Measurements from ENCODE around the gene PRPF38A. TPM values are rescaled to one million over a fixed set of nuclear protein-coding genes. Genes with fewer than 3 reads are reported as not detected.

The PRPF38A gene
- total and polyA plus RNA-seq, 4 donors: 5.9 to 10.3 (median 8.6) TPM

- Histone ChIP-seq H3K9ac (ENCODE audit: low read depth in 1 of 2, low read length in 2 of 2) (no peak overlapping the region), H3K27ac (ENCODE audit: low read depth in 1 of 2, low read length in 2 of 2) (no peak overlapping the region), H3K4me3 (ENCODE audit: low read depth in 1 of 3, low read length in 3 of 3) (no peak overlapping the region), H3K27me3 (ENCODE audit: control insufficient read depth in 4 of 4, insufficient read depth in 4 of 4, low read length in 3 of 4) (no peaks in the 10 kb centered on the region), H3K4me1 (ENCODE audit: control insufficient read depth in 4 of 4, insufficient read depth in 4 of 4, low read length in 3 of 4) (no peaks in the 10 kb centered on the region), H3K9me3 (ENCODE audit: control insufficient read depth in 4 of 4, low read length in 3 of 4) (no peaks in the 10 kb centered on the region), H3K36me3 (ENCODE audit: control insufficient read depth in 4 of 4, insufficient read depth in 3 of 4, low read depth in 1 of 4, low read length in 3 of 4) (peaks cover 5 to 35% (median 17%) of the 10 kb centered on the region in 4 donors)
- TF ChIP-seq JUND (IDR thresholded peaks at IDR 0.05) (no peak), RAD21 (IDR thresholded peaks at IDR 0.05) (no peak), YY1 (IDR thresholded peaks at IDR 0.05) (no peak), GABPA (IDR thresholded peaks at IDR 0.05 in 1 of 2, conservative IDR thresholded peaks at IDR 0.05 in 1 of 2) (no peak), HNF4G (IDR thresholded peaks at IDR 0.05) (no peak), EGR1 (IDR thresholded peaks at IDR 0.05; ENCODE audit: low read depth in 2 of 2) (no peak), ATF3 (IDR thresholded peaks at IDR 0.05) (no peak), NR2F2 (IDR thresholded peaks at IDR 0.05) (no peak), FOXA2 (IDR thresholded peaks at IDR 0.05) (no peak), CTCF (IDR thresholded peaks at IDR 0.05; ENCODE audit: low read depth, low read length, missing input control) (no peak), HNF4A (conservative IDR thresholded peaks at IDR 0.05) (no peak), ZBTB33 (IDR thresholded peaks at IDR 0.05) (no peak)
- WGBS: 94% methylated on average over 1 of the region's 1 CpG
- no peak for DNase-seq (ENCODE audit: low spot score)
Observed at GRCh38 chr1:52424813-52425212, 20.4 kb downstream of the PRPF38A start.

- TF ChIP-seq FOXA2 (IDR thresholded peaks at IDR 0.05): no peak
- TF ChIP-seq ATF3 (IDR thresholded peaks at IDR 0.05): no peak
- no peak for TF ChIP-seq CTCF (IDR thresholded peaks at IDR 0.05; ENCODE audit: low read depth, low read length, missing input control)
- TF ChIP-seq MAX (IDR thresholded peaks at IDR 0.05): no peak
- no peak for TF ChIP-seq GABPA (IDR thresholded peaks at IDR 0.05 in 1 of 2, conservative IDR thresholded peaks at IDR 0.05 in 1 of 2)
- no peak for TF ChIP-seq JUND (IDR thresholded peaks at IDR 0.05)
- no peak for TF ChIP-seq NR2F2 (IDR thresholded peaks at IDR 0.05)
- no peak for TF ChIP-seq FOXA1 (IDR thresholded peaks at IDR 0.05)
- no peak for TF ChIP-seq TAF1 (conservative IDR thresholded peaks at IDR 0.05)
- no peak for TF ChIP-seq HNF4A (conservative IDR thresholded peaks at IDR 0.05)
- TF ChIP-seq RAD21 (IDR thresholded peaks at IDR 0.05): no peak
- TF ChIP-seq REST (IDR thresholded peaks at IDR 0.05): no peak
- no peaks in the 10 kb centered on the region for H3K9me3 ChIP-seq (ENCODE audit: control insufficient read depth in 4 of 4, low read length in 3 of 4)
- 94% methylated on average over 3 of the region's 3 CpGs for WGBS
- no peak for DNase-seq (ENCODE audit: low spot score)
- H3K27ac ChIP-seq (ENCODE audit: low read depth in 1 of 2, low read length in 2 of 2): no peak overlapping the region
- H3K4me3 ChIP-seq (ENCODE audit: low read depth in 1 of 3, low read length in 3 of 3): no peak overlapping the region
- no peaks in the 10 kb centered on the region for H3K4me1 ChIP-seq (ENCODE audit: control insufficient read depth in 4 of 4, insufficient read depth in 4 of 4, low read length in 3 of 4)
- H3K9ac ChIP-seq (ENCODE audit: low read depth in 1 of 2, low read length in 2 of 2): no peak overlapping the region
- peaks cover 6 to 34% (median 23%) of the 10 kb centered on the region in 4 donors for H3K36me3 ChIP-seq (ENCODE audit: control insufficient read depth in 4 of 4, insufficient read depth in 3 of 4, low read depth in 1 of 4, low read length in 3 of 4)
- no peaks in the 10 kb centered on the region for H3K27me3 ChIP-seq (ENCODE audit: control insufficient read depth in 4 of 4, insufficient read depth in 4 of 4, low read length in 3 of 4)
Observed at GRCh38 chr1:52426371-52426770, 22.0 kb downstream of the PRPF38A start.
